T-helper 1 cell treated with Interleukin-12 subunit alpha and Interleukin-12 subunit beta and Interleukin-4 antibody, amounts not matched to agents 30 ng/mL and 1 ng/mL, for 36 hours (primary cell): ENCODE measurements around the gene INSR. TPM values are rescaled to one million over a fixed set of nuclear protein-coding genes. Genes with fewer than 3 reads are reported as not detected.
"Not testable (repeated sequence)": the region's sequence is repeated elsewhere in the genome, so short reads cannot be mapped to it uniquely, and the experiment has no call there.

ENCODE experiments used
- intact Hi-C: fragments of 100-400 bp; cut with micrococcal nuclease; formaldehyde crosslinking; loops from one replicate; pipeline ENCODE4 v1.15.1; 2024
- total RNA-seq: library from RNA; stranded (reverse); gene quantifications from 2 replicates; pipeline ENCODE4 v1.2.3, GENCODE V29; 2022

INSR gene
- total RNA-seq, 1 donor from 2014 or later: 0.81 TPM

DNA sequence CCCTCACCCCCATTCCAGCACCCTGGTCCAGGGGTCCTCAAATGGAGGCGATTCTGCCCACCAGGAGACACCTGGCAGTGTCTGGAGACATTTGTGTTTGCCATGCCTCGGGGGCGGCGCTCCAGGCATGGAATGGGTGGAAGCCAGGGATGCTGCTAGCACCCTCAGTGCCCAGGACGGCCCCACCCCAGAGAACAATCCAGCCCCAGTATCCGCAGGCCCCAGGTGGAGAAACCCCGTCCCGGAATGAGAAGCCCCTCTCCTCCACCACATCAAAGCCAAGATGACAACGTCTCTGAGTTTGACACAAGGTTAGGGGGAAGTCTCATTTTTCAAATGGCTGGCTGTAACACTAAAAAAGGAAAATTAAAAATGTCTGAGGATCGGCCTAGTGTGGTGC lies 68.5 kb downstream of the INSR start:
- intact Hi-C loops: no loop called here

- intact Hi-C loops: no loop called here
These were observed 69.2 kb downstream of the INSR start for GRCh38 chr19:7224995-7225394.

GRCh38 chr19:7224209-7224686 lies 70.0 kb downstream of the INSR start:
- intact Hi-C loops: no loop called here

GRCh38 chr19:7223429-7223828 lies 70.8 kb downstream of the INSR start:
- intact Hi-C loops: no loop called here

DNA sequence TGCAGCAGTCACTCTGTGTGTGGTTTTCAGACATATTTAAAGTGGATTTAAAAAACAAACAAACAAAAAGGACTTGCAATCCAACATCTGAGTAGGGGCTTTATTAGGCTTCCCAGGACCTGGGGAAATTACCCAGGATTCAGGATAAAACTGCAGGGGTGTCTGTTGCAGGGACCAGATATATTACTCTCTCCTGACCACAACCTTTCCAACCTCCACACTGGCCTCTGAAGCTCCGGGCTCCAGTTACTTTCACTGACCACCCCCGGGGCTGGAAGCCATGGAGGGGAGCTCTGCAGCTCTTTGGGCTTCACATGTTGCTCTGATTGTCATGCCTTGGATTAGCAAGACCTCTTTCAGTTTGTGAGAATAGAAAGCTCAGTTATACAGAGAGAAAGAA lies 75.2 kb downstream of the INSR start:
- intact Hi-C loops: no loop called here

GRCh38 chr19:7217861-7218260 lies 76.4 kb downstream of the INSR start:
- intact Hi-C loops: no loop called here

- intact Hi-C loops: no loop called here
These were observed 77.8 kb downstream of the INSR start for GRCh38 chr19:7216373-7216902.

DNA sequence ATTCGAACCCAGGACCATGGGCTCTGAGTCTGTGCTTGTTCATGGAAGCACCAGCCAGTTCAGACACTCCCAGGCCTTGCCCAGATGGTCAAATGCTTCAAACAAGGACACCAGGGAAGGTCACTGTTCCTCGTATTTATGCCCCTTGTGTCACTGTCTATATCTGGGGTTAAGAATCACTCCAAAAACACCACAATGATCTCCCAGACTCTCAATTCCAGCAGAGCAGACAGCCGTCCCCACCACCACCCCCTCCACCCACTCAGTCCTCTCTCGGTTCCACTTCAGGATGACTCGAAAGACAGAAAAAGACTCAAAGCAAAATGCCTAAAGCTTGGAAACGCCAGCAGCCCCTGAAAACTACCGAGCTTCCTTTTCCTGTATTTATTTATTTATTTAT lies 79.0 kb downstream of the INSR start:
- intact Hi-C loops: no loop called here

- intact Hi-C loops: no loop called here
These were observed 79.7 kb downstream of the INSR start for GRCh38 chr19:7214324-7215089.

- intact Hi-C loops: no loop called here
These were observed 80.4 kb downstream of the INSR start for GRCh38 chr19:7213628-7214323.

GRCh38 chr19:7211191-7211951 lies 82.8 kb downstream of the INSR start:
- intact Hi-C loops: no loop called here

DNA sequence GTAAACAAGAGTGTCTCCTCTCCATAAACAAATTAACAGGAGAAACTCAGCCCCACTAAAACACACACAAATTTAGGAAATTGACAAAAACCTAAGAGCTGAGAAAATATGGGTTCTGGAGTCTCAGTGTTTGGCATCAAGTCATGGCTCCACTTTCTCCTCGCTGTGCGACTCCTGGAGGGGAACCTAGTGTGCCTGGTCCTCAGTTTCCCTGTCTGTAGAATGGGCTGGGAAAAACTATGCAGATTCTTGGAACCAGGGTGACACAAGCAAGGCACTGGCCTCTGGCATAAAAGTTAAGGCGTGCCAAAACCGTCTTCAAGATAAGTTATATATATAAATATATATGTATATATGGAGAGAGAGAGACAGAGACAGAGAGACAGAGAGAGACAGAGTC lies 83.9 kb downstream of the INSR start:
- intact Hi-C loops: no loop called here

GRCh38 chr19:7209597-7210325 lies 84.5 kb downstream of the INSR start:
- intact Hi-C loops: not testable (repeated sequence)

- intact Hi-C loops: not testable (repeated sequence)
These were observed 85.2 kb downstream of the INSR start for GRCh38 chr19:7209036-7209435.

DNA sequence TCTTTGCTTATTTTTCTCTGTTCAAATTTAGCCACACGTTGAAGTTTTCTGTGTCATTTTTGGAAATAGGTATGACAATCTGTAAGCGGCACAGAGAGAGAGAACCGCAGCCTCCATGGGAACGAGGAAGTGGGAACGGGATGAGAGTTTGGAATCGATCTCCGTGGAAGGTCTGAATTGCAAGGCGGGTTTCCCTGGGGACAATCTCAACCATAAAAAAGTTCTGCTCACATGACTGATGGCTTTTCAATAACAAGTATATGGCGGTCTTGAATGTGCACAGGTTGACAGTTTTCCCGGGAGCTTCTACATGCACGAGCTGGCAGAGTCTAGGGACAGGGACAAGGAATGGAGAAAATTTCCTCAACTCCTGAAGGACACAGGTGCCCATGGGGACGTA lies 90.9 kb downstream of the INSR start:
- intact Hi-C loops: no loop called here

DNA sequence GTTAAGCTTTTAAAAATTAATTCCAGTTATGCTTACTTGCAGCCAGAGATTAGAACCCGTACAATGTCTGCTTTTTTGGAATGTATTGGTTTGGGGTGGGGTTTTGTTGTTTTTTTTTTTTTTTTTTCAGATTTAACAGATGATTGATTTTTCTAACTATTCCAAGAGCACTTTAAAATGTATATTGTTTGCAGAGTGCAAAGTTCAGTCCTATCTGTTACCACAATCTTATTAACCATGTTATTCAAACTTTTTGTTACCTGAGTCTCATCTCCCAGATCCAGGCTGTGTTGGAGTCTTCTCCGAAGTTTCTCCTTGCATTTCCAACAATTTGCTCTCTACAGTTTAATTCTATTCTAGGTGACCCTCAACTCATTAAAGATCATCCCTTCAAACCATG lies 91.3 kb downstream of the INSR start:
- intact Hi-C loops: no loop called here

DNA sequence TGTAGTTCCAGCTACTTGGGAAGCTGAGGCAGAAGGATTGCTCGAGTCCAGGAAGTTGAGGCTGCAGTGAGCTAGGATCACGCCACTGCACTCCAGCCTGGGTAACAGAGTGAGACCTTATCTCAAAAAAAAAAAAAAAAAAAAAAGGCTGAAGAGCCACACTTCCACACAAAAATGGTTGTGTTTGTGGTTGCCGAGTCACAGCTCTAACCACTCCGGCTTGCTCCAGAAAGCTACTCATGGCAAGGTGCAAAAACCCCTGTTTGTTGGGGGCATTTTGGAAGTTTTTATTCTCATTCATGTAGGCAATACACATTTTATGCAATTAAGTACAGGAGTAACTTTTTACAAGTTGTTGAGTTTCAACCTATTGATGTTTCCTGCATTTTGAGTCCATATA lies 93.5 kb downstream of the INSR start:
- intact Hi-C loops: no loop called here

GRCh38 chr19:7199613-7200533 lies 94.3 kb downstream of the INSR start:
- intact Hi-C loops: loop anchor here (2.0 to 5.0 kb wide), 2 partner anchors 53 to 669 kb away; no protein-coding TSS in a partner anchor

DNA sequence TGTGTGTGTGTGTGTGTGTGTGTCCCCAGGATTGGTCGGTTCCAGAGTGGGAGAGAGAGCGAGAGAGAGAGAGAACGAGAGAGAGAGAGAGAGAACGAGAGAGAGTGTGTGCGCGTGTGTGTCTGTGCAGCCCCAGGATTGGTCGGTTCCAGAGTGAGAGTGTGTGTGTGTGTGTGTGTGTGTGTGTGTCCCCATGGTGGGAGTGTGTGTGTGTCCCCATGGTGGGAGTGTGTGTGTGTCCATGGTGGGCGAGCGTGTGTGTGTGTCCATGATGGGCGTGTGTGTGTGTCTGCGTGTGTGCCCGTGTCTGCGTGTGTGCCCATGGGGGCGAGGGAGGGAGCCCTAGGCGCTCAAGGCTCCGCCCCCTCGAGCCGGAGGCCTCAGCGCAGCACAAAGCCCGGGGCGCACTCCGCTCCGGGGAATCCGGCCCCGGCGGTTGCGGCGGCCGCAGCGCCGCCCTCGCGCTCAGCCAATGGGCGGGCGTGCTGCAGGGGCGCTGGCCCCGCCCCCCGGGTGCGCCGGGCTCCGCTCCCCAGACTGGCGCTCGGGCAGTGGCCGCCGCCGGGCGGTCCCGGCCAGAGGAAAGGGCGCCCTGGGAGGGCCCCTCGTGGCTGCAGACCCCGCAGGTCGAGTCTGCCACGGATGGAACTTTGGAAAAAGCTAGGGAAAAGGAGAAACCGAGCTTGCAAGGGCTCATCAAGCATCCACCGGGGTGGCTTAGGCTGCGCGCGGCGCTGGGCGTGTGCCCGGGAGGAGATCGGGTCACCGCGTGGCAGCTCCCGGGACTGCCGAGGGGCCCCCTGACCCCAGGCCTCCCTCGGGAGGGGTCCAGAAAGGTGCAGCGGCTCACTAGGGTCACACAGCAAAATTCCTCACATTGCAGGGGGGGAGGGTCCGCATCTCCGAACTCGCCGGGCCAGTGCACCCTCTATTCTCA lies 96.2 kb downstream of the INSR start:
- intact Hi-C loops: loop anchor here (1.0 to 5.0 kb wide), 7 partner anchors 19 to 722 kb away; partner anchors contain the start of genes INSR and SNAPC2
